Skeletal muscle satellite cell (primary cell): ENCODE data around the gene MIA.
"Not testable (repeated sequence)": the region's sequence is repeated elsewhere in the genome, so short reads cannot be mapped to it uniquely, and the experiment has no call there.

Experiments used
- H3K27me3 ChIP-seq: 2 replicates; pipeline ENCODE4 v1.7.0; 2013; ENCODE audit warnings: low read length; ENCODE audit not compliant: control insufficient read depth, insufficient read depth
- H3K36me3 ChIP-seq: 2 replicates; pipeline ENCODE4 v1.7.0; 2013; ENCODE audit warnings: mild to moderate bottlenecking, control low read depth, low read length; ENCODE audit not compliant: insufficient read depth
- H3K4me1 ChIP-seq: 2 replicates; pipeline ENCODE4 v1.7.0; 2013; ENCODE audit warnings: low read length; ENCODE audit not compliant: control insufficient read depth, insufficient read depth
- H3K4me2 ChIP-seq: 2 replicates; pipeline ENCODE4 v1.7.0; 2013; ENCODE audit warnings: mild to moderate bottlenecking, low read length
- H3K4me3 ChIP-seq: 2 replicates; pipeline ENCODE4 v1.7.0; 2013; ENCODE audit warnings: low read length
- H3K9ac ChIP-seq: 2 replicates; pipeline ENCODE4 v1.7.0; 2013; ENCODE audit warnings: mild to moderate bottlenecking, low read depth, low read length, moderate library complexity
- H3K9me3 ChIP-seq: replicated peaks from 2 replicates; pipeline ENCODE4 v1.7.0; 2013; ENCODE audit warnings: mild to moderate bottlenecking, control low read depth, low read length

The MIA gene

GRCh38 chr19:40771101-40771862 is 4.0 kb upstream of the MIA start:
- H3K36me3 ChIP-seq, H3K4me2 ChIP-seq, H3K4me1 ChIP-seq, H3K4me3 ChIP-seq, H3K27me3 ChIP-seq, H3K9me3 ChIP-seq, H3K9ac ChIP-seq: not testable (repeated sequence)

- H3K36me3 ChIP-seq, result no peaks in the 10 kb centered on the region
- no peaks in the 10 kb centered on the region for H3K9me3 ChIP-seq
- peaks cover 14% of the 10 kb centered on the region for H3K4me1 ChIP-seq
- H3K27me3 ChIP-seq, result no peaks in the 10 kb centered on the region
- H3K4me2 ChIP-seq, result no peak overlapping the region
- no peak overlapping the region for H3K9ac ChIP-seq
- H3K4me3 ChIP-seq, result no peak overlapping the region
Measured at GRCh38 chr19:40775632-40776022, 306 bp downstream of the MIA start.

GRCh38 chr19:40776364-40776763 is 1.0 kb downstream of the MIA start:
- H3K4me3 ChIP-seq, result no peak overlapping the region
- peaks cover 14% of the 10 kb centered on the region for H3K4me1 ChIP-seq
- H3K4me2 ChIP-seq, result no peak overlapping the region
- no peaks in the 10 kb centered on the region for H3K27me3 ChIP-seq
- H3K9me3 ChIP-seq, result no peaks in the 10 kb centered on the region
- no peak overlapping the region for H3K9ac ChIP-seq
- H3K36me3 ChIP-seq, result no peaks in the 10 kb centered on the region

- Histone ChIP-seq H3K27me3 (no peaks in the 10 kb centered on the region), H3K4me1 (peaks cover 14% of the 10 kb centered on the region), H3K36me3 (no peaks in the 10 kb centered on the region), H3K9ac (peak overlapping the region; percentile 88), H3K4me3 (peak overlapping the region; percentile 83), H3K9me3 (no peaks in the 10 kb centered on the region), H3K4me2 (peak overlapping the region; percentile 97)
Measured at GRCh38 chr19:40776932-40777644, 1.8 kb downstream of the MIA start.

- Histone ChIP-seq H3K4me1 (peaks cover 14% of the 10 kb centered on the region), H3K4me2 (peak overlapping the region; percentile 97), H3K9ac (peak overlapping the region; percentile 88), H3K36me3 (no peaks in the 10 kb centered on the region), H3K9me3 (no peaks in the 10 kb centered on the region), H3K4me3 (peak overlapping the region; percentile 83), H3K27me3 (no peaks in the 10 kb centered on the region)
Measured at GRCh38 chr19:40777645-40777936, 2.3 kb downstream of the MIA start.

GRCh38 chr19:40777937-40778705 is 2.8 kb downstream of the MIA start, which contains the start of gene RAB4B:
Gene RAB4B, plus strand, starts transcription at chr19:40778247. Its CDS starts 129 bp downstream, at chr19:40778376.
- H3K4me2 ChIP-seq, result peak within 1 kb of the TSS; percentile 97
- no peaks in the 10 kb centered on the region for H3K9me3 ChIP-seq
- H3K4me1 ChIP-seq, result peaks cover 14% of the 10 kb centered on the region
- peak within 1 kb of the TSS; percentile 88 for H3K9ac ChIP-seq
- peak within 1 kb of the TSS; percentile 83 for H3K4me3 ChIP-seq
- no peaks in the 10 kb centered on the region for H3K36me3 ChIP-seq
- H3K27me3 ChIP-seq, result no peaks in the 10 kb centered on the region

- Histone ChIP-seq H3K4me3 (peak overlapping the region; percentile 83), H3K9ac (peak overlapping the region; percentile 88), H3K27me3 (no peaks in the 10 kb centered on the region), H3K4me1 (peaks cover 14% of the 10 kb centered on the region), H3K9me3 (no peaks in the 10 kb centered on the region), H3K4me2 (peak overlapping the region; percentile 80), H3K36me3 (no peaks in the 10 kb centered on the region)
Measured at GRCh38 chr19:40778706-40779284, 3.5 kb downstream of the MIA start.

GRCh38 chr19:40780582-40780981 is 5.3 kb downstream of the MIA start:
- Histone ChIP-seq H3K9me3 (no peaks in the 10 kb centered on the region), H3K4me1 (peaks cover 14% of the 10 kb centered on the region), H3K36me3 (no peaks in the 10 kb centered on the region), H3K9ac (no peak overlapping the region), H3K4me2 (no peak overlapping the region), H3K27me3 (no peaks in the 10 kb centered on the region), H3K4me3 (no peak overlapping the region)

- Histone ChIP-seq H3K9ac (no peak overlapping the region), H3K4me2 (no peak overlapping the region), H3K36me3 (no peaks in the 10 kb centered on the region), H3K4me1 (peaks cover 14% of the 10 kb centered on the region), H3K27me3 (no peaks in the 10 kb centered on the region), H3K9me3 (no peaks in the 10 kb centered on the region), H3K4me3 (no peak overlapping the region)
Measured at GRCh38 chr19:40781140-40781539, 5.8 kb downstream of the MIA start.

GRCh38 chr19:40783711-40784110 is 8.4 kb downstream of the MIA start:
- Histone ChIP-seq H3K4me2 (no peak overlapping the region), H3K4me3 (no peak overlapping the region), H3K4me1 (peaks cover 6% of the 10 kb centered on the region), H3K9me3 (no peaks in the 10 kb centered on the region), H3K9ac (no peak overlapping the region), H3K36me3 (peaks cover 6% of the 10 kb centered on the region), H3K27me3 (no peaks in the 10 kb centered on the region)

- not testable (repeated sequence) for H3K9ac ChIP-seq, H3K9me3 ChIP-seq, H3K4me2 ChIP-seq, H3K4me3 ChIP-seq, H3K4me1 ChIP-seq, H3K36me3 ChIP-seq, H3K27me3 ChIP-seq
Measured at GRCh38 chr19:40784146-40784545, 8.8 kb downstream of the MIA start.
